H9 (cell line): ENCODE measurements around the gene ZNF200. TPM values are rescaled to one million over a fixed set of nuclear protein-coding genes. Genes with fewer than 3 reads are reported as not detected.

Experiments
- DNase-seq: peaks from one replicate; pipeline ENCODE4 v3.0.0-alpha.2; 2017
- H2AFZ ChIP-seq: one replicate; pipeline ENCODE4 v1.6.1; 2013; ENCODE audit warnings: mild to moderate bottlenecking, low read length, control low read depth, moderate library complexity
- H2AK5ac ChIP-seq: 2 replicates; pipeline ENCODE4 v1.6.1; 2013; ENCODE audit warnings: low read length, control low read depth, mixed read lengths; ENCODE audit not compliant: insufficient read length
- H2BK120ac ChIP-seq: one replicate; pipeline ENCODE4 v1.6.1; 2013; ENCODE audit warnings: low read depth, mild to moderate bottlenecking, low read length, control low read depth, inconsistent platforms; ENCODE audit not compliant: poor library complexity, severe bottlenecking
- H2BK12ac ChIP-seq: 2 replicates; pipeline ENCODE4 v1.6.1; 2013; ENCODE audit warnings: low read length, control low read depth, mixed read lengths, low read depth; ENCODE audit not compliant: insufficient read length
- H2BK15ac ChIP-seq: 2 replicates; pipeline ENCODE4 v1.6.1; 2013; ENCODE audit warnings: low read depth, low read length, control low read depth
- H2BK20ac ChIP-seq: one replicate; pipeline ENCODE4 v1.6.1; 2013; ENCODE audit warnings: low read depth, mild to moderate bottlenecking, low read length, control low read depth, inconsistent platforms; ENCODE audit not compliant: poor library complexity, severe bottlenecking
- H2BK5ac ChIP-seq: 2 replicates; pipeline ENCODE4 v1.6.1; 2013; ENCODE audit warnings: low read length, control low read depth, mixed read lengths; ENCODE audit not compliant: insufficient read length
- H3K14ac ChIP-seq: 2 replicates; pipeline ENCODE4 v1.6.1; 2013; ENCODE audit warnings: low read length, control low read depth; ENCODE audit not compliant: insufficient read depth
- H3K18ac ChIP-seq: 2 replicates; pipeline ENCODE4 v1.6.1; 2013; ENCODE audit warnings: low read depth, mild to moderate bottlenecking, mixed read lengths, low read length, control low read depth; ENCODE audit not compliant: insufficient read length
- H3K23ac ChIP-seq: 2 replicates; pipeline ENCODE4 v1.6.1; 2013; ENCODE audit warnings: low read length, control low read depth, mixed read lengths, low read depth; ENCODE audit not compliant: insufficient read length
- H3K23me2 ChIP-seq: 2 replicates; pipeline ENCODE4 v1.6.1; 2013; ENCODE audit warnings: low read depth, mild to moderate bottlenecking, mixed read lengths, low read length, control low read depth; ENCODE audit not compliant: insufficient read length, poor library complexity, severe bottlenecking
- H3K27ac ChIP-seq: 2 replicates; pipeline ENCODE4 v1.5.1; 2013; ENCODE audit warnings: low read length, control low read depth, mixed read lengths, low read depth; ENCODE audit not compliant: insufficient read length
- H3K27me3 ChIP-seq: 2 replicates; pipeline ENCODE4 v1.6.1; 2013; ENCODE audit warnings: low read length, control low read depth, inconsistent platforms; ENCODE audit not compliant: insufficient read depth
- H3K4ac ChIP-seq: 2 replicates; pipeline ENCODE4 v1.6.1; 2013; ENCODE audit warnings: low read depth, mild to moderate bottlenecking, control low read depth, inconsistent platforms, low read length, moderate library complexity
- H3K4me1 ChIP-seq: 2 replicates; pipeline ENCODE4 v1.6.1; 2013; ENCODE audit warnings: low read length, control low read depth, inconsistent platforms; ENCODE audit not compliant: insufficient read depth
- H3K4me2 ChIP-seq: 2 replicates; pipeline ENCODE4 v1.6.1; 2013; ENCODE audit warnings: low read length, control low read depth, mixed read lengths; ENCODE audit not compliant: insufficient read length, insufficient read depth
- H3K56ac ChIP-seq: 2 replicates; pipeline ENCODE4 v1.6.1; 2013; ENCODE audit warnings: low read depth, mild to moderate bottlenecking, mixed read lengths, low read length, control low read depth; ENCODE audit not compliant: insufficient read length
- H3K79me1 ChIP-seq: 2 replicates; pipeline ENCODE4 v1.6.1; 2013; ENCODE audit warnings: low read depth, mild to moderate bottlenecking, moderate library complexity, low read length, control low read depth, inconsistent platforms; ENCODE audit not compliant: insufficient read depth, poor library complexity, severe bottlenecking
- H3K79me2 ChIP-seq: 2 replicates; pipeline ENCODE4 v1.6.1; 2013; ENCODE audit warnings: low read length, control low read depth, inconsistent platforms; ENCODE audit not compliant: insufficient read depth
- H3K9ac ChIP-seq: 2 replicates; pipeline ENCODE4 v1.6.1; 2013; ENCODE audit warnings: low read length, control low read depth, mixed read lengths; ENCODE audit not compliant: insufficient read length; ENCODE audit errors: extremely low read depth
- H3K9me3 ChIP-seq: one replicate; pipeline ENCODE4 v1.6.1; 2013; ENCODE audit warnings: low read depth, low read length, inconsistent platforms; ENCODE audit not compliant: control insufficient read depth
- H3T11ph ChIP-seq: one replicate; pipeline ENCODE4 v1.6.1; 2013; ENCODE audit warnings: mild to moderate bottlenecking, low read length, control low read depth, inconsistent platforms
- H4K20me1 ChIP-seq: one replicate; pipeline ENCODE4 v1.6.1; 2013; ENCODE audit not compliant: control insufficient read depth, insufficient read length, insufficient read depth
- H4K5ac ChIP-seq: 2 replicates; pipeline ENCODE4 v1.6.1; 2013; ENCODE audit warnings: low read depth, mild to moderate bottlenecking, mixed read lengths, low read length, control low read depth; ENCODE audit not compliant: insufficient read length
- H4K8ac ChIP-seq: replicated peaks from 2 replicates; pipeline ENCODE4 v1.6.1; 2013; ENCODE audit warnings: low read length, control low read depth, mixed read lengths, low read depth; ENCODE audit not compliant: insufficient read length
- H4K91ac ChIP-seq: 2 replicates; pipeline ENCODE4 v1.6.1; 2013; ENCODE audit warnings: low read depth, mild to moderate bottlenecking, moderate library complexity, mixed read lengths, low read length, control low read depth; ENCODE audit not compliant: insufficient read length
- H3K27ac Mint-ChIP-seq, 3 experiments: 2 replicates in 2 of 3; 3 replicates in 1 of 3; pipeline ENCODE4 v1.8.0; 2020 to 2021; ENCODE audit warnings: mixed read lengths in 3 of 3, mild to moderate bottlenecking in 1 of 3, moderate library complexity in 1 of 3
- H3K27me3 Mint-ChIP-seq: 2 replicates; pipeline ENCODE4 v1.8.0; 2021; ENCODE audit warnings: low read depth, mild to moderate bottlenecking, moderate library complexity, mixed read lengths
- H3K36me3 Mint-ChIP-seq, 3 experiments: 2 replicates in 2 of 3; 3 replicates in 1 of 3; pipeline ENCODE4 v1.8.0; 2020 to 2021; ENCODE audit warnings: low read depth in 3 of 3, mixed read lengths in 3 of 3; ENCODE audit not compliant: insufficient read depth in 1 of 3
- H3K4me1 Mint-ChIP-seq, 2 experiments: 2 replicates each; pipeline ENCODE4 v1.8.0; 2020; ENCODE audit warnings: mixed read lengths in 2 of 2
- H3K4me3 Mint-ChIP-seq, 2 experiments: 2 replicates in 1 of 2; 3 replicates in 1 of 2; pipeline ENCODE4 v1.8.0; 2020 to 2021; ENCODE audit warnings: mild to moderate bottlenecking in 2 of 2, mixed read lengths in 2 of 2, moderate library complexity in 1 of 2
- H3K9me3 Mint-ChIP-seq, 2 experiments: 2 replicates in 1 of 2; 3 replicates in 1 of 2; pipeline ENCODE4 v1.8.0; 2020; ENCODE audit warnings: mild to moderate bottlenecking in 2 of 2, mixed read lengths in 2 of 2, moderate library complexity in 1 of 2
- CTCF ChIP-seq: fragments of 200-600 bp; sonication (generic); conservative IDR thresholded peaks from 3 replicates; pipeline ENCODE4 v1.8.0; 2021; ENCODE audit warnings: antibody characterized with exemption, mild to moderate bottlenecking
- WGBS: extraction: QIAGEN DNeasy Blood & Tissue Kit; methylation state at CpG from one replicate; pipeline ENCODE4 v1.1.7; 2013; ENCODE audit warnings: missing lambda C conversion rate, low lambda C conversion rate, mixed read lengths; ENCODE audit not compliant: insufficient read length; ENCODE audit errors: extremely low coverage; 5-methylcytosine and 5-hydroxymethylcytosine counted together
- total RNA-seq: library from RNA; stranded (reverse); gene quantifications from 2 replicates; pipeline ENCODE4 v1.2.1, GENCODE V29; 2021

Gene ZNF200
- total RNA-seq, 1 experiment from 2014 or later = 14.9 TPM

GRCh38 chr16:3202903-3203539, 31.9 kb downstream of the ZNF200 start:
- H2AK5ac ChIP-seq = no peak overlapping the region
- H3K9ac ChIP-seq = no peak overlapping the region
- H4K8ac ChIP-seq = no peak overlapping the region
- no peaks in the 10 kb centered on the region for H3K4me1 Mint-ChIP-seq
- H3K27me3 ChIP-seq = no peaks in the 10 kb centered on the region
- H2AFZ ChIP-seq = no peak overlapping the region
- no peak overlapping the region for H3K27ac Mint-ChIP-seq
- no peaks in the 10 kb centered on the region for H3K79me1 ChIP-seq
- H2BK5ac ChIP-seq = no peak overlapping the region
- H2BK120ac ChIP-seq = no peak overlapping the region
- H3K14ac ChIP-seq = no peak overlapping the region
- no peak overlapping the region for H3K23ac ChIP-seq
- H3K27ac ChIP-seq = no peak overlapping the region
- peaks cover 5 to 9% (median 7%) of the 10 kb centered on the region in 3 experiments; a peak in 6 of 7 replicates for H3K36me3 Mint-ChIP-seq
- no peaks in the 10 kb centered on the region for H3K4me1 ChIP-seq
- H3K18ac ChIP-seq = no peak overlapping the region
- H2BK15ac ChIP-seq = no peak overlapping the region
- H3T11ph ChIP-seq = no peak overlapping the region
- H3K4me3 Mint-ChIP-seq = no peak overlapping the region
- peaks cover 48% of the 10 kb centered on the region for H3K27me3 Mint-ChIP-seq
- H3K56ac ChIP-seq = no peak overlapping the region
- H3K79me2 ChIP-seq = no peaks in the 10 kb centered on the region
- no peak overlapping the region for H2BK20ac ChIP-seq
- no peak overlapping the region for H3K4ac ChIP-seq
- H4K20me1 ChIP-seq = no peaks in the 10 kb centered on the region
- no peaks in the 10 kb centered on the region for H3K9me3 ChIP-seq
- no peak for TF ChIP-seq CTCF
- no peaks in the 10 kb centered on the region for H3K23me2 ChIP-seq
- no peak for DNase-seq
- no CpG with 5 or more reads among the region's 6 CpGs for WGBS
- no peak overlapping the region for H4K5ac ChIP-seq
- H2BK12ac ChIP-seq = no peak overlapping the region
- H3K4me2 ChIP-seq = no peak overlapping the region
- peaks cover 43 to 45% of the 10 kb centered on the region in 2 experiments for H3K9me3 Mint-ChIP-seq
- no peak overlapping the region for H4K91ac ChIP-seq
